T-helper 9 cell (primary cell): ENCODE data around the gene MSRB1.
A peak's percentile ranks its signal among the peaks of the same experiment; 100 is the strongest.
"Not testable (repeated sequence)": the region's sequence is repeated elsewhere in the genome, so short reads cannot be mapped to it uniquely, and the experiment has no call there.

Experiments used
- DNase-seq: peaks from one replicate; pipeline ENCODE4 v3.0.0-alpha.2; 2020

The MSRB1 gene

DNA sequence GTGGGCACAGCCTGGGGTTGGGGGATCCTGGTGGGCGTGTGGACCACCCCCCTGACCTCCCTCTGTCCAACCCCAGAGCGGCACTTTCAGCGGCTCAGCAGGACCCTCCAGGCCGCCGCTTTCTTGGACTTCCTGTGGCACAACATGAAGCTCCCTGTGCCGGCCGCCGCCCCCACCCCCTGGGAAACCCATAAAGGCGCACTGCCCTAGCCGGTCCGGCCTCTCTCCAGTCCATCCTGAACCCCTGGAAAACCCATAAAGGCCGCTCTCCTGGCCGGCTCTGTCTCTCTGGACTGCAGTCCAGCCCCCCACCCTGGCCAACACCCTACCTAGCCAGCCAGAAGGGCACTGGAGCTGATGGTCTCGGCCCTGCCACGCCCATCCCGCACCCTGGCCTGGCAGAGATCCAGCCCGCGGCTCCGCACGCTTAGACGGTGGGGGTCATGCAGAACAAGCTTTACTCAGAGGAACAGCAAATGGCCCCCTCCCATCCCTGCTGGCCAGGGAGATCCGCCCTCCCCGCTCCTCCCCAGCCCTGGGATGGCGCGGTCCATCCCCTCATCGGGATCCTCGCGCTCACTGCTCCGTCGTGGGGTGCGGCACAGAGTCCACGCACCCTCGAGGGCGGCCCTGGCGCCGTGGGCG lies 35.6 kb upstream of the MSRB1 start:
- DNase-seq: no peak

DNA sequence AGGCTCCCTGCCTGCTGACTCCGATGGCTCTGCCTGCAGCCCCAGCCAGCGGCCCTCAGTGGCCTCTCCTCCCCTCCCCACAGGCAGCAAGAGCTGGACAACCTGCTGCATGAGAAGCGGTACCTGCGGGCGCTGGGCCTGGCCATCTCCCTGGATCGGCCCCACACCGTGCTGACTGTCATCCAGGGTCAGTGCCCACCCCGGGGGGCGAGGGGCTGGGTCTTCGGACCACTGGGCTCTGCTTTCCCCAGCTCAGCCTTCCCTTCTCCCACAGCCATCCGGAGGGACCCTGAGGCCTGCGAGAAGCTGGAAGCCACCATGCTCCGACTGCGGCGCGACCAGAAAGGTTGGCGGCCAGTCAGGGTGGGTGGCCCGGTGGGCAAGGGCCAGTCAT lies 34.9 kb upstream of the MSRB1 start:
- DNase-seq: no peak

DNA sequence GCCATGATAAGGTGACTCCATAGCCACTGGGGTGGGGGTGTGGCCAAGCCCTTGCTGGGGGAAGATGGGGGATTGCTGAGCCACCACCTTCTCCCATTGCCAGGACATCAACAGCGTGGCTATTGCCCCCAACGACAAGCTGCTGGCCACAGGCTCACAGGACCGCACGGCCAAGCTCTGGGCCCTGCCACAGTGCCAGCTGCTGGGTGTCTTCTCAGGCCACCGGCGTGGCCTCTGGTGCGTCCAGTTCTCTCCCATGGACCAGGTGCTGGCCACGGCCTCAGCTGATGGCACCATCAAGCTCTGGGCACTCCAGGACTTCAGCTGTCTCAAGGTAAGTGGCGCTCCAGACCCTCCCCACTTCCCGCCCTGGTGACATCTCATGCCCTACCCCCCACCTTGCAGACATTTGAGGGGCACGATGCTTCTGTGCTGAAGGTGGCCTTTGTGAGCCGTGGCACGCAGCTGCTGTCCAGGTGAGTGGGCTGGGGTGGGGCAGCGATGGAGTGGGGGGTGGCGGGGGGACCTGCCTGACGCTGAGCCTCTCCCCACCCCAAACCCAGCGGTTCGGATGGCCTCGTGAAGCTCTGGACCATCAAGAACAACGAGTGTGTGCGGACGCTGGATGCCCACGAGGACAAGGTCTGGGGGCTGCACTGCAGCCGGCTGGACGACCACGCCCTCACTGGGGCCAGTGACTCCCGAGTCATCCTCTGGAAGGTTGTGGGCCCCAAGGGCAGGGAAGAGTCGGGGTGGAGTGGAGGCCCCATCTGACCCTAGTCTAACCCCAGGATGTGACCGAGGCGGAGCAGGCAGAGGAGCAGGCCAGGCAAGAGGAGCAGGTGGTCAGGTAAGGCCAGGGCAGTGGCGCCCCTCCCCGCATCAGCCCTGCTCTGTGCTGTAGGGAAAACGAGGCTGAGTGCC lies 34.2 kb upstream of the MSRB1 start:
- no peak for DNase-seq

DNA sequence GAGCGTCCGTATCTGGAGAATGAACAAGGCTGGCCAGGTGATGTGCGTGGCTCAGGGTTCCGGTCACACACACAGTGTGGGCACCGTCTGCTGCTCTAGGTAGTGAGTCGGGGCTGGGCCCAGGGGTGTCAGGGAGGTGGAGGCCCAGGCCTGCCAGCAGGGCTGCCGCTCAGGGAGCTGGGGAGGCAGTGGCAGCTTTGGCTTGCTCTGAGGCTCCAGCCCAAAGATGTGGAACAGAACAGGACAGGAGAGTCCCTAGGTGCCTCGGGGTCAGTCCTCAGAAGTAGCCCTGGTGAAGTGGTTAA lies 33.2 kb upstream of the MSRB1 start:
- no peak for DNase-seq

DNA sequence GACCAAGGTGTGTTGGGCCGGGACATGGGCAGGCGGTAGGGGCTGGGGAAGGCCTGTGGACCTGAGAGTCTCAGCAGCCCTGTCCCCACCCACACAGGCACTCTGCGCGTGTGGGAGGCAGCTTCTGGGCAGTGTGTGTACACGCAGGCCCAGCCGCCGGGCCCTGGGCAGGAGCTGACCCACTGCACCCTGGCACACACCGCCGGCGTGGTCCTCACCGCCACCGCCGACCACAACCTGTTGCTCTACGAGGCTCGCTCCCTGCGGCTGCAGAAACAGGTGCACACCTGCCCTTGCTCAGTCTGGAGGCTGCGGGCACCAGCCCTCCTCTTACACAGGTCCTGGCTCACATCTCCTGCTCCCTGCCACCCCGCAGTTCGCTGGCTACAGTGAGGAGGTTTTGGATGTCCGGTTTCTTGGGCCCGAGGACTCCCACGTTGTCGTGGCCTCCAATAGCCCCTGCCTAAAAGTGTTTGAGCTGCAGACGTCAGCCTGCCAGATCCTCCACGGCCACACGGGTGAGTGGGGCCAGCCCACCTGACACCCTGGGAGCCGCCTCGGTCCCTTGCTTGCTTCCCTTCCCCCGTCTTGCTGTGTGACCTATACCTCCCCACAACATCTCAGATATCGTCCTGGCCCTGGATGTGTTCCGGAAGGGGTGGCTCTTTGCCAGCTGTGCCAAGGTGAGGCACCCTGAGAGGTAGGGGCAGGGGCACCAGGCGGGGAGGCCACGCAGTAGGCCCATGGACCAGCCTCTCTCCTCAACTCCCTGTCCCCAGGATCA lies 32.6 kb upstream of the MSRB1 start:
- DNase-seq: no peak

DNA sequence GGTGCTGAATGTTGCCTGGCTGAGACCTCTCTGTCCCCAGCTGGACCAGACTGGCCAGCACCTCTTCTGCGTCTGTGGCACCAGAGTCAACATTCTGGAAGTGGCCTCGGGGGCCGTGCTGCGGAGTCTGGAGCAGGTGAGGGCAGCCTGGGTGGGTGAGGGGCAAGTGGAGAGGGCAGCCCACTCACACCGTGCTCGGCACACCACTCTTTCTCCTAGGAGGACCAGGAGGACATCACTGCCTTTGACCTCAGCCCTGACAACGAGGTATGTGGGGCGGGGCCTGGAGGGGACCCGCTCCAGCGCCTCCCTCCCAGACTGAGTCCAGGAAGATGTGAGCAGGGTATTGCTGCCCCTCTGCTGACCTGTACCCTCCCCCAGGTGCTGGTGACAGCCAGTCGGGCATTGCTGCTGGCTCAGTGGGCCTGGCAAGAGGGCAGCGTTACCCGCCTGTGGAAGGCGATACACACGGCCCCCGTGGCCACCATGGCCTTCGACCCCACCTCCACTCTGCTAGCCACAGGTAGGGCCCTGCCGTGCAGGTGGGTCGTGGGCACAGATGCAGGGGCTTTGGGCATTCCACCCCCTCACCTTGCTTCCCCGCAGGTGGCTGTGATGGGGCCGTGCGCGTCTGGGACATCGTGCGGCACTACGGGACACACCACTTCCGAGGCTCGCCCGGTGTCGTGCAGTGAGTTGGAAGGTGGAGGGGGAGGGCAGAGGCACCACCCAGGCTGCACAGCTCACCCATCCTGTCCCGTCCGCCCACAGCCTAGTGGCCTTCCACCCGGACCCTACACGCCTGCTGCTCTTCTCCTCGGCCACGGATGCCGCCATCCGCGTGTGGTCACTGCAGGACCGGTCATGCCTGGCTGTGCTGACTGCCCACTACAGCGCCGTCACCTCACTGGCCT lies 31.4 kb upstream of the MSRB1 start:
- DNase-seq: no peak

DNA sequence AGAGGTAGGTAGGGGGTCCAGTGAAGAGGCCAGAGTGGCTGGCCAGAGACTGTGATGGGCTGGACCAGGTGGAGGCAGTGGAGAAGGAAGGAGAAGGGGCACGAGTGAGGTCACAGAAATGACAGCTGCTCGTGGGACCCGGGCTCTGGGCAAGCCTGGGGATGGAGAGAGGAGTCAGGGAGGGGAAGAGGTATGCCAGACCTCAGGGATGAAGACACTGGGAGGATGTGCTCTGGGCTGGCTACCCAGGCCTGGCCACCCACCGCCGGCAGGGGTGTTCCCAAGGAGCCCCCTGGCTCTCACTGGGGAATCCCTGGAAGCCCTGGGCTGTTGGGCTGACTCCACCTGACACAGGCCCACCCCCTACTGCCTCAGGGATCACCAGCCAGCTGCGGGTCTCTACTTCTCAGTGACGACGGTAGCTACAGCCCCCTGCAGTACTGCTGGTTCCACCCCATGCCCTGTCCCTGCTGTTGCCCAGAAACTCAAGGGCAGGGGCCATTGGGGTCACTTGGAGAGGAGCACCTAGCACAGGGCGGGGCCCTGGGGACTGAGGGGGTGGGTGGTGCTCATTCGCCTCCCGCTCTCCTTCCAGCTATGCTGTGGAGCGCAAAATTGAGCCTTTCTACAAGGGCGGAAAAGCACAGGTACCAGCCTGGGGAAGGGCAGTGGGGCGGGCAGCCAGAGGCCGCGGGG lies 30.6 kb upstream of the MSRB1 start:
- DNase-seq: no peak

DNA sequence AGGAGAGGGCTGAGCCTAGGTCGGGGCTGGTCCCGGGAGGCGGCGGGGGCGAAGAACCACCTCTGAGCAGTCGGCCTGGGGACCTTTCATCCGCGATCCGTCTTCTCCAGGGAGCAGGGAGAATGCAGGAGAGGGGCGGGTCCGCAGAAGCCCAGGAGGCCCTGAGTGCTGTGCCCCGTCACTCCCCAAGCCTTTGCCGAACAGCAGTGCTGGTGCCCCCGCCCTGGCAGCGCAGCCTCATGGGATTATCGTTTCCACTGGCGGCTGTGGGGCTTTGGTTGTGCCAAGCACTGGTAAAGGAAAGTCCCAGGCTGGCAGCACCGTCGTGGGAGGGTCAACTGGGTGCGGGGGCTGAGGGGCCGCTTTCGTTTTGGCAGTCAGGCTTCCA lies 29.5 kb upstream of the MSRB1 start:
- DNase-seq: no peak

DNA sequence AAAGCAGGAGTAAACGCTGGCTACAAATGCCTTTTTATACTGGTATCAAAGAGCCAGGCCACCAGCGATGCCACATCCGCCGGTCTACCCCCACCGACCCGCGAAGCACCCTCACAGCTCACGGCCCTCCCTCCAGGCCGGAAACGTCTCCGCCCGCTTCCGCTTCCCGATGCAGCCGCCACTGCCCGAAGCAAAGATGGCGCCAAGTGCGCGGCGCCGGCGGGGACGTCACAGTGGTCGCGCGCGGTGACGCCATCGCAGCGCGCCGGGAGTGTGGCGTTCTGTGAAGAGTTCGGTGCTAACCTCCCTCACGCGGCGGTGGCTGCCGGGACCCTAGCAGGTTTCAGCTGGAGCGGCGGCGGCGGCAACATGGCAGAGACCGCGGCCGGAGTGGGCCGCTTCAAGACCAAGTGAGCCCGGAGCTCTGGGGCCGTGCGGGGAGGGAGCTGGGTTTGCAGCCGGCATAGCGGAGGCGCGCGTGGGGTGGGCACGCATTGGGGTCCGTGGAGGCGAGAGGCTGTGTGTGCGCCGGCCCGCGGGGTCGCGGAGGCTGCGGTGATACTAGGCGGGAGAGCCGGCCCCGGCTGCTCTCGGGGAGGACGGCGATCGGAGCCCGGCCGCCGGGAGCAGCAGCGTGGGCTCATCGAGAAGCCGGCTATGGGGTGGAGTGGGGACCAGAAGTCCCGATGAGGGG lies 28.9 kb upstream of the MSRB1 start, which contains the start of gene TBL3:
TBL3 (plus strand) TSS at position 258 of the 694 bp plus-strand sequence; CDS start at position 370, 112 bp downstream.
- DNase-seq: peak; percentile 95

DNA sequence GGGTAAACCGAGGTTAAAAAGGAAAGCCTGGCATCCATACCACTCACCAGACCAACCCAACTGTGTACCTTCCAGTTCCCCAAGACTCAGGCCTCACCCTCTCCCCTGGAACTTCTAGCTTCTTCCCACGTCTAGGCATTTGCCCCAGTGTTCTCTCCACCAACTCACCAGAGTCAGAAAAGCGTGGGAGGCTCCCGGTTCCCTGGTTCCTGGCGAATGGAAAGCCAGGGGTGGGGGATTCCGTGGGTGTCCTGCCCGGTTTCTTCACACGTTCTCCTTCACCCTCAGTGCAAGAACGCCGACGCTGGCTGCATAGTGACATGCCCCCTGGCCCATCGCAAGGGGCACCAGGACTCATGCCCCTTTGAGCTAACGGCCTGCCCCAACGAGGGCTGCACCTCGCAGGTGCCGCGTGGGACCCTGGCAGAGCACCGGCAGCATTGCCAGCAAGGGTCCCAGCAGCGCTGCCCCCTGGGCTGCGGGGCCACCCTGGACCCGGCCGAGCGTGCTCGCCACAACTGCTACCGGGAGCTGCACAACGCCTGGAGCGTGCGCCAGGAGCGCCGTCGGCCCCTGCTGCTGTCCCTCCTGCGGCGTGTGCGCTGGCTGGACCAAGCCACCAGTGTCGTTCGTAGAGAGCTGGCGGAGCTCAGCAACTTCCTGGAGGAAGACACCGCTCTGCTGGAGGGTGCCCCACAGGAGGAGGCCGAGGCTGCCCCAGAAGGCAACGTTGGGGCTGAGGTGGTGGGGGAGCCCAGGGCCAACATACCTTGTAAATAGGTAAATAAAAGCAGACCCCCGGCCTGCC lies 25.4 kb upstream of the MSRB1 start:
- no peak for DNase-seq

DNA sequence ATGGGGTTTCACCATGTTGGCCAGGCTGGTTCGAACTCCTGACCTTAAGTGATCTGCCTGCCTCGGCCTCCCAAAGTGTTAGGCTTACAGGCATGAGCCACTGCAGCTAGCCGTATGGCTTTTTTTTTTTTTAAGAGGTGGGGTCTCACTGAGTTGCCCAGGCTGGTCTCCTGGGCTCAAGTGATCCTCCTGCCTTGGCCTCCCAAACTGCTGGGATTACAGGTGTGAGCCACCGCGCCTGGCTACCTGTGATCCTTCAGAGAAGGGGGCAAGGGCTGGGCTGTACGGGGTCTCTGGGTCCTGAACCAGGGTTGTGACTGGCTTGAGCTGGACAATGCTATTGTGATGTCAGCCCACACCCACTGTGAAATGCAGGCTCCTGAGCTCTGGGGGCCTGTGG lies 23.5 kb upstream of the MSRB1 start, which contains the start of gene RNF151:
RNF151 (plus strand) TSS at position 397 of the 400 bp plus-strand sequence. CDS start 26 bp downstream, outside the sequence.
- no peak for DNase-seq

DNA sequence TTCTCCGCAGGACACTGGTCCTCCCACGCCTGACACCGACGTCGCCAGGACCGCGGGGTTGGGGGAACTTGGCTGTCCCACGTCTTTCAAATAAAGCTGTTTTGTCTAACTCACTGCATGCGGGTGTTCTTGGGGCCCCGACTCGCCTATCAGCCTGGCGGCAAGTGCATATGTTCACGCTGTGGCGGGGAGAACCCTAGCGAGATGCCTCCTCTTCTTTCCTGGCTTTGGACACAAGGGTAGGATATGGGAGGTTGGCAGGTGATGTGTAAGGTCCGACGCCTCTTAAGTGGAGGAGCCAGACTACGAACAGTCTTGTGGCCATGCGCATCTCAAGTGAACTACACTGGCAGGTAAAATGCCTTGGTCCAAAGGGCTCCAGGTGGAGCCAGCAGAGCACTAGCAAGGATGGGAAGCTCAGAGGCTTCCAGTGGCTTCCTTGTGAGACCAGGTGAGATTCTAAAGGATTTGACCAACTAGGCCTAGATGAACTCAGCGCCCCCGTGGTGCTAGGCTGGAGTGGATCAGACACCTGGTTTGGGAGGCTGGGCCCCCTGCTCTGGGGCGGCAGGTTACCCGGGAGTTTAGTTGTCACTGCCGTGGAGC lies 22.5 kb upstream of the MSRB1 start:
- DNase-seq: no peak

DNA sequence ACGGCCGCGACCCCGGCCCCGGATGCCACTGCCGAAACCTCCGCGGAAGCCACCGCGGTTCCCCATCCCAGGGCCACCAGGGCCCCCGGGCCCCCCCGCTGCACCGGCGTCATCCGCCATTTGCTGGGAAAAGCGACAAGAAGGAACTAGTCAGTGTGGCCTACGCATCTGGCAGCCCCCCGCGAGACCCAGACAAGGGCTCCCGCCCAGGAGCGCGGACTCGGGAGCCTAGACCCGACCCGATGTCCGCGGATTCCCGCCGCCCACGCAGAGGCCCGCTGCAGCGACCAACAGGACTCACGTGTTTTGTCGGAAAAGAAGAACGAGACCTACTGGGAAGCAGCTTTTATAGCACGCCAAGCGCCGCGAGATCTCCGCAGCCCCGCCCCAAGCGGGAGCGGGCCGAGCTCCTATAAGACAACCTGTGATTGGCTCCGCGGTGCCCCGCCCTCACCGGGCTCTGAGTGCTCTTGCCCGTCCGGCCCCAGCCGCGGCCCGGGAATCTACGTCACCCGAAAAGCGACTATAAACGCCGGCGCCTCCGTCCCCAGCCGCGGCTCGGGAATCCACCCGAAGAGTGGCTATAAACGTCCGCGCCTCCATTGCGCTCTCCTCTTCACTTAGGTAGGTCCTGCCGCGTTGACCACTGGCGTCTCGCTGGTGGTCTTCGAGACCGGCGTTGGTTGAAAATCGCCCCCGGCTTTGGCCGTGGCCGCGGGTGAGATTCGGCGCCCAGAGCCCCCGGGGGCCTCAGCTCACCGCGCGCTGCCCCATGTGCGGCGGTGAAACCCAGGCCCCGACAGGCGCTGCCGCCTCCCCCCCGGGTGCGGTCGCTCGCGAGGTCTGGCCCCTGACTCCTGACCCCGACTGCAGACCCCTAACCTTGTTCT lies 21.8 kb upstream of the MSRB1 start, which contains the start of gene RPS2:
RPS2 (minus strand) TSS at position 321 of the 890 bp plus-strand sequence; CDS start at position 120, 201 bp downstream.
- DNase-seq: peak; percentile 99

DNA sequence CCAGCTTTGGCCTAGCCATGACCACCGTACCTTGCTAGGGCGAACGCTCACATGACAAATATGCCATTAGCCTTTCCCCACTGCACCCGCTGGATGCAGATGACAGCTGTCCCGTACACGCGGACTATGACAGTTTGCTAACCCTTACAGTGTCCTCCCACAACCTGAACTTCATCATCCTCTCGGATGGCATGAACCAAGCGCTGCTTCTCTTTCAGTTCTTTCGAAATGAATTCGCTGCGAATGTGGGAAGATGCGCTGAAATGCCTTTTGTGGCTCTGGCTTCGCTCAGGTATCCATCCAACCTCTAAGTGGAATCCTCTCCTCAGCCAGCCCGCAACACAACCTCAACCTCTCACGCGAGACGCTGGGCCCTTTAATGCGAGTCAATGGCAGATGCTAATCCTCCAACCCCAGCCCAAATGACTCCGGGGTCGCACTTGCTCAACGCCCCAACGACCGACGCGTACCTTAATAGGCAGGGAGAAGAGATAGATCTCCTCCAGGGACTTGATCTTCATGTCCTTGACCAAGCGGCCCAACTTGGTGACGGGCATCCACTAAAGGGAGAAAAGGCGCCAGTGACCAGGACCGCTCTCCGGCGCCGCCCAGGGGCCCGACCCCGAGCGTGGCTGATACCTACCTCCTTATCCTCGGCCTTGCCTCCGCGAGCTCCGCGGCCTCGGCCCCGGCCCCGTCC lies 21.0 kb upstream of the MSRB1 start:
- peak; percentile 37 for DNase-seq

DNA sequence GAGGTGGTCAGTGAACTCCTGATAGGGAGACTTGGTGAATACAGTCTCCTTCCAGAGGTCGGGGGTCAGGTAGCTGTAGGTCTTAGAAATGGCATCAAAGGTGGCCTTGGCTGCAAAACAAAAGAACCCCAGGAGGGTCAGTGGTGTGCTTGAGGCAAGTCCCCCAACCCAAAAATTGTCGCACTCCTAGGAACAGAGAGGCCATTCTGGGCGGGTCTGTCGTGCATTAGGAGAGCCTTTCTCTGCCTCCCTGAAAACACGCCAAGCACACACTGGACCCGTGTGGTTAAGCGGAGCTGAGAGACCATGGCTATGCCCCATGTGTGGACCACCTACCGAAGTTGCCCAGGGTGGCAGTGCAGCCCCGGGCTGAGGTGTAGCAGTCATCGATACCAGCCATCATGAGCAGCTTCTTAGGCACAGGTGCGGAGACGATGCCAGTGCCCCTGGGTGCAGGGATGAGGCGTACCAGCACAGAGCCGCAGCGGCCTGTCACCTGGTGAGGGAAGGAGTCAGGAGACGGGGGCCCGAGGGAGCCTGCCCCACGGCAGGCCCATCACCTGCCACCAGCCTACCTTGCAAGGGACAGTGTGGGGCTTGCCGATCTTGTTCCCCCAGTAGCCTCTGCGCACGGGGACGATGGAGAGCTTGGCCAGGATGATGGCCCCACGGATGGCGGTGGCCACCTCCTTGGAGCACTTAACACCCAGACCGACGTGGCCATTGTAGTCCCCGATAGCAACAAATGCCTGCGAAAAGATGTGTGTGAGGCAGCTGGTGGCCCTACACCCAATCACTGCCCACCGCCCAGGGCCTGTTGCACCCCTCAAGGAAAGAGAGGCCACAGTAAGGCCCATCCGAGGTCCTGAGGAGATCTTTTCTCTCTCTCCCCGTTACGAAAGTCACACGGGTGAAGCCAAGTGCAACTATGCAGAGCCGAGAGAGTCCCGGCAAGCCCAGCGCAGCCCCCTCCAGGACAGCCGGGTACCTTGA lies 19.5 kb upstream of the MSRB1 start:
- not testable (repeated sequence) for DNase-seq

DNA sequence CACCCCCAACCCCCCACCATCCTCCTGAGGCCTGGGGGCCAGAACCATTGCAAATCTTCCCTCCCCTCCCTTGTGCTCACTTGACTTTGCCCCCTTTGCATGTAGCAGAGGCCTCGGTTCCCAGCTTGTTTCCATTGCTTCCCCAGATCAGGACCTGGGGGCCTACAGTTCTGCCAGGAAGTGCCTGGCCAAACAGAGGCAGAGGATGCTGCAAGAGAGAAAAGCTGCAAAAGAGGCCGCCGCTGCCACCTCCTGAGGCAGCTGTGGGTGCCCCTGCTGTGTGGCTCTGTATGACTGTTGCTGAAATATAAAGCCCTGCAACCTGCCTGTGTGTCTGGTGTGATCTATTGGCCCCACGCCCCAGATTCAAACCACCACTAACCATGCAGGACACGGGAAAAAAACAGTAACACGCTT lies 18.7 kb upstream of the MSRB1 start:
- DNase-seq: no peak
